Ascending aorta (tissue), 2 donors: ENCODE measurements around the gene CAPN1. TPM values are rescaled to one million over a fixed set of nuclear protein-coding genes. Genes with fewer than 3 reads are reported as not detected.
A peak's percentile ranks its signal among the peaks of the same experiment; 100 is the strongest.

Experiments
- DNase-seq, 2 donors: peaks; one replicate each; pipeline ENCODE4 v3.0.0-alpha.2; 2019; ENCODE audit warnings: low spot score in 2 of 2
- H3K27ac ChIP-seq, 2 donors: fragments of 200-600 bp; sonication (generic); one replicate each; pipeline ENCODE4 v1.5.1; 2016 to 2017; ENCODE audit warnings: mild to moderate bottlenecking in 1 of 2
- H3K27me3 ChIP-seq: fragments of 200-600 bp; sonication (generic); one replicate; pipeline ENCODE4 v1.5.1; 2017
- H3K36me3 ChIP-seq, 2 donors: fragments of 200-600 bp; sonication (generic); one replicate each; pipeline ENCODE4 v1.5.1; 2016
- H3K4me1 ChIP-seq, 2 donors: fragments of 200-600 bp; sonication (generic); one replicate each; pipeline ENCODE4 v1.5.1; 2016 to 2017; ENCODE audit warnings: mild to moderate bottlenecking in 1 of 2
- H3K4me3 ChIP-seq, 2 donors: fragments of 200-600 bp; sonication (generic); one replicate each; pipeline ENCODE4 v1.5.1; 2016 to 2017; ENCODE audit warnings: mild to moderate bottlenecking in 1 of 2
- H3K9me3 ChIP-seq, 2 donors: fragments of 200-600 bp; sonication (generic); one replicate each; pipeline ENCODE4 v1.5.1; 2016
- intact Hi-C: fragments of 100-400 bp; cut with DNase I; formaldehyde crosslinking; loops from one replicate; pipeline ENCODE4 v1.15.1; 2023
- total RNA-seq: library from RNA; depleted of rRNA; stranded (reverse); fragments of >200 nt; gene quantifications from one replicate; pipeline ENCODE4 v1.1.0, GENCODE V29; 2016
- TF ChIP-seq, protein P1 (sequence below), 3 experiments: fragments of 200-600 bp in 2 of 3; fragments of 450-650 bp in 1 of 3; sonication (generic) in 2 of 3; IDR thresholded peaks; one replicate each; pipeline ENCODE4 v1.5.1; 2016 to 2019; ENCODE audit warnings: antibody characterized with exemption in 3 of 3, mild to moderate bottlenecking in 1 of 3, moderate library complexity in 1 of 3

Gene CAPN1
- total RNA-seq, 1 donor from 2014 or later: 239 TPM

DNA sequence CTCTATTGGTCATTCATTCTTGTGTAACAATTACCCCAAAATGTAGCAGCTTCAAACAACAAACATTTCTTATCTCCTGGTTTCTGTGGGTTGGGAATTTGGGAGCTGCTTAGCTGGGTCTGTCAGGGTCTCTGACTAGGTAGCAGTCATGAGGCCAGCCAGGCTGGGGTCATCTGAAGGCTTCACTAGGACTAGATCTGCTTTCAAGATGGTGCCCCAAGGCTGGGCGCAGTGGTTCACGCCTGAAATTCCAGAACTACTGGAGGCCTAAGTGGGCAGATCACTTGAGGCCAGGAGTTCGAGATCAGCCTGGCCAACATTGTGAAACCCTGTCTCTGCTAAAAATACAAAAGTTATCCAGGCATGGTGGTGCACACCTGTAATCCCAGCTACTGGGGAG lies 24.8 kb upstream of the CAPN1 start:
- Histone ChIP-seq H3K27ac (no peak overlapping the region), H3K27me3 (no peaks in the 10 kb centered on the region), H3K36me3 (no peaks in the 10 kb centered on the region), H3K4me1 (no peaks in the 10 kb centered on the region), H3K9me3 (no peaks in the 10 kb centered on the region), H3K4me3 (no peak overlapping the region)
- intact Hi-C loops: no loop called here
- TF ChIP-seq, protein P1, sequence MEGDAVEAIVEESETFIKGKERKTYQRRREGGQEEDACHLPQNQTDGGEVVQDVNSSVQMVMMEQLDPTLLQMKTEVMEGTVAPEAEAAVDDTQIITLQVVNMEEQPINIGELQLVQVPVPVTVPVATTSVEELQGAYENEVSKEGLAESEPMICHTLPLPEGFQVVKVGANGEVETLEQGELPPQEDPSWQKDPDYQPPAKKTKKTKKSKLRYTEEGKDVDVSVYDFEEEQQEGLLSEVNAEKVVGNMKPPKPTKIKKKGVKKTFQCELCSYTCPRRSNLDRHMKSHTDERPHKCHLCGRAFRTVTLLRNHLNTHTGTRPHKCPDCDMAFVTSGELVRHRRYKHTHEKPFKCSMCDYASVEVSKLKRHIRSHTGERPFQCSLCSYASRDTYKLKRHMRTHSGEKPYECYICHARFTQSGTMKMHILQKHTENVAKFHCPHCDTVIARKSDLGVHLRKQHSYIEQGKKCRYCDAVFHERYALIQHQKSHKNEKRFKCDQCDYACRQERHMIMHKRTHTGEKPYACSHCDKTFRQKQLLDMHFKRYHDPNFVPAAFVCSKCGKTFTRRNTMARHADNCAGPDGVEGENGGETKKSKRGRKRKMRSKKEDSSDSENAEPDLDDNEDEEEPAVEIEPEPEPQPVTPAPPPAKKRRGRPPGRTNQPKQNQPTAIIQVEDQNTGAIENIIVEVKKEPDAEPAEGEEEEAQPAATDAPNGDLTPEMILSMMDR (IDR thresholded peaks at IDR 0.05): no peak
- peak in 1 of 2 donors; percentile 57 for DNase-seq

DNA sequence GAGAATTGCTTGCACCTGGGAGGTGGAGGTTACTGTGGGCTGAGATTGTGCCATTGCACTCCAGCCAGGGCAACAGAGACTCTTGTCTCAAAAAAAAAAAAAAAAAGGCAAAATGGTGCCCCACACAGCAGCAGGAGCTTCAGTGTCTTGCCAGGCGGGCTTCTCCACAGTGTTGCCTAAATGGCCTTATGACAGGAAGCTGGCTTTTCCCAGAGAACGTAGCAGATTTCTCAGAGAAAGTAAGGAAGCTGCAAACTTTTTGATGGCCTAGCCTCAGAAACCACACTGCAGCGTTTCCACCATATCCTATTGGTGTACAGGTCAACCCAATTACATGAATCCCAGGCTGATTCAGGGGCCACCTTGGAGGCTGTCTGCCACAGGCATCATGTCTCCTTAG lies 24.4 kb upstream of the CAPN1 start:
- intact Hi-C loops: no loop called here
- DNase-seq: no peak
- H3K4me3 ChIP-seq: no peak overlapping the region

DNA sequence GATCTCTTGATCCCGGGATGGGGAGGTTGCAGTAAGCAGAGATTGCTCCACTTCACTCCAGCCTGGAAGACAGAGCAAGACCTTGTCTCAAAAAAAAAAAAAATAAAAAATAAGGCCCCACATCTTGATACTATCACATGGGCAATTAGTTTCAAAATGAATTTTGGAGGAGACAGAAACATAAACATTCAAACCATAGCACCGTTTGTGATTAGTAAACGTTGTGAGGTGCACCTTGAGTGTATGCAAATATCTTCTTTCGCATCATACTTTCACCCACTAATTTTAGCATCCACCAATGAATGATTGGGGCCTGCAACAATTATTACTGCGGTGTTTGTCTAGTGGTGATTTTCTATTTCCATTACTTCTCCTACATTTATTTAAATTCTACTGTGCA lies 22.7 kb upstream of the CAPN1 start:
- Histone ChIP-seq H3K27me3 (no peaks in the 10 kb centered on the region), H3K4me1 (no peaks in the 10 kb centered on the region), H3K4me3 (no peak overlapping the region), H3K27ac (no peak overlapping the region), H3K9me3 (no peaks in the 10 kb centered on the region), H3K36me3 (no peaks in the 10 kb centered on the region)
- DNase-seq: peak in 1 of 2 donors; percentile 12
- TF ChIP-seq, protein P1 (IDR thresholded peaks at IDR 0.05): no peak
- intact Hi-C loops: no loop called here

More for the DNA sequence above, 24.4 kb upstream of the CAPN1 start:
- no peaks in the 10 kb centered on the region for H3K4me1 ChIP-seq
- H3K36me3 ChIP-seq: no peaks in the 10 kb centered on the region
- TF ChIP-seq, protein P1 (IDR thresholded peaks at IDR 0.05): no peak
- H3K27me3 ChIP-seq: no peaks in the 10 kb centered on the region
- H3K9me3 ChIP-seq: no peaks in the 10 kb centered on the region
- no peak overlapping the region for H3K27ac ChIP-seq

DNA sequence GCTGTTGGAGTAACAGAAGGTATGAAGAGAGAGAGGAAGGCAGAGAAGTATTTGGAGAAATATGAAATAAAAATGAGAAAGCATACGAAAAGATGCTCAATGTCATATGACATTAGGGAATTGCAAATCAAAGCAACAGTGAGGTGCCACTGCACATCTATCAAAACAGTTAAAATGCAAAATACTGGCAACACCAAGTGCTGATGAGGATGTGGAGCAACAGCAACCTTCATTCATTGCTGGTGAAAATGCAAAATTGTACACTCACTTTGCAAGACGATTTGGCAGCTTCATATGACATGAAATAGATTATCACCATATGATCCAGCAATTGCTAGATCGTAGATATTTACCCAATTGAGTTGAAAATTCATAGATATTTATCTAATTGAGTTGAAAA lies 21.1 kb upstream of the CAPN1 start:
- intact Hi-C loops: no loop called here
- no peak overlapping the region for H3K4me3 ChIP-seq
- no peaks in the 10 kb centered on the region for H3K27me3 ChIP-seq
- DNase-seq: no peak
- H3K9me3 ChIP-seq: no peaks in the 10 kb centered on the region
- TF ChIP-seq, protein P1 (IDR thresholded peaks at IDR 0.05): no peak
- H3K4me1 ChIP-seq: no peaks in the 10 kb centered on the region
- no peak overlapping the region for H3K27ac ChIP-seq
- H3K36me3 ChIP-seq: no peaks in the 10 kb centered on the region

DNA sequence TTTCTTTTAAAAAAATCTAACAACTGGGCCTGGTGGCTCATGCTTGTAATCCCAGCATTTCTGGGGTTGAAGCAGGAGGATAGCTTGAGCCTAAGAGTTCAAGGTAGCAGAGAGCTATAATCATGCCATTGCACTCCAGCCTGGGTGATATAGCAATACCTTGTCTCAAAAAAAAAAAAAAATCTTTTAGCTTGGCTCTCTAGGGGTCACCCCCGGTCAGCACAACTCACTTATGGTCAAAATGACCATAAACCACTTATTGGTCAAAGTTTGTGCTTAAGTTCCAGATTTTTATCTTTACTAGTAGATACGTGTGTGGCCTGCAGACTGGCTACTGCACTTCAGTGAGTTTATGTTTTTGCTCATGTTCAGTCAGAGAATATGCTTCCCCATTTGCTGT lies 18.0 kb upstream of the CAPN1 start:
- no peak overlapping the region for H3K27ac ChIP-seq
- no peak overlapping the region for H3K4me3 ChIP-seq
- no peak for DNase-seq
- intact Hi-C loops: no loop called here
- peaks cover 0 to 3% of the 10 kb centered on the region in 2 donors for H3K4me1 ChIP-seq
- TF ChIP-seq, protein P1 (IDR thresholded peaks at IDR 0.05): no peak
- H3K36me3 ChIP-seq: no peaks in the 10 kb centered on the region
- H3K9me3 ChIP-seq: no peaks in the 10 kb centered on the region
- H3K27me3 ChIP-seq: no peaks in the 10 kb centered on the region
